Activated CD4-positive, alpha-beta T cell treated with anti-CD3 and anti-CD28 coated beads, Interleukin-2, Interleukin-6, amounts not matched to agents 100 ng/mL and 50 ng/mL, durations not matched to agents 16 hours and 8 hours (primary cell): ENCODE data around the gene CABP2.

Experiments
- DNase-seq: peaks from one replicate; pipeline ENCODE4 v3.0.0-alpha.2; 2020

The CABP2 gene

GRCh38 chr11:67470337-67471002 is 52.8 kb downstream of the CABP2 start:
- DNase-seq, result no peak

- DNase-seq, result no peak
Observed at GRCh38 chr11:67469508-67469811, 53.8 kb downstream of the CABP2 start.
